Measurements from ENCODE around the gene ABTB2.

DNA sequence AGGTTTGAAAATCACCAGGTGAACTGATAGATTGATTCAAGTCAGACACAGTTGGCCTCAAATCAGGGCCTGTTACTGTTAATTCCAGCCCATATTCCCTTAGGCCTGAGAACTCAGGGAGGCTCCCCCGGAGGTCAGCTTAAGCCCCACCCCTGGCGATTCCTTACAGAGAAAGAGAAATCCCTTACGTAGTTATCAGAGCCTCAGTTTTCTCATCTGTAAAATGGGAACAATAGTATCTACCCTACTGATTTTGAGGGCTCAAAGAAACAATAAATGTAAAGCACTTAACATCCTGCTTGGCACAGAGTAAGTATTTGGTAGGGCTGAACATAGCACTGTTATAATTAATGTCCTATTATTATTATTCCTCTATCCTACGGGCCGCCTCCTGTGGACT lies 158.3 kb downstream of the ABTB2 start:
- TF ChIP-seq, protein P1, sequence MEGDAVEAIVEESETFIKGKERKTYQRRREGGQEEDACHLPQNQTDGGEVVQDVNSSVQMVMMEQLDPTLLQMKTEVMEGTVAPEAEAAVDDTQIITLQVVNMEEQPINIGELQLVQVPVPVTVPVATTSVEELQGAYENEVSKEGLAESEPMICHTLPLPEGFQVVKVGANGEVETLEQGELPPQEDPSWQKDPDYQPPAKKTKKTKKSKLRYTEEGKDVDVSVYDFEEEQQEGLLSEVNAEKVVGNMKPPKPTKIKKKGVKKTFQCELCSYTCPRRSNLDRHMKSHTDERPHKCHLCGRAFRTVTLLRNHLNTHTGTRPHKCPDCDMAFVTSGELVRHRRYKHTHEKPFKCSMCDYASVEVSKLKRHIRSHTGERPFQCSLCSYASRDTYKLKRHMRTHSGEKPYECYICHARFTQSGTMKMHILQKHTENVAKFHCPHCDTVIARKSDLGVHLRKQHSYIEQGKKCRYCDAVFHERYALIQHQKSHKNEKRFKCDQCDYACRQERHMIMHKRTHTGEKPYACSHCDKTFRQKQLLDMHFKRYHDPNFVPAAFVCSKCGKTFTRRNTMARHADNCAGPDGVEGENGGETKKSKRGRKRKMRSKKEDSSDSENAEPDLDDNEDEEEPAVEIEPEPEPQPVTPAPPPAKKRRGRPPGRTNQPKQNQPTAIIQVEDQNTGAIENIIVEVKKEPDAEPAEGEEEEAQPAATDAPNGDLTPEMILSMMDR (optimal IDR thresholded peaks at IDR 0.05 in 1 of 3, IDR thresholded peaks at IDR 0.05 in 1 of 3, conservative IDR thresholded peaks at IDR 0.05 in 1 of 3; ENCODE audit: extremely low read depth in 1 of 3, insufficient read depth in 2 of 3, low read length in 3 of 3), result no peak
- no peak for TF ChIP-seq EZH2 (IDR thresholded peaks at IDR 0.05; ENCODE audit: low read length)

Measured in keratinocyte (primary cell).